ENCODE data around the gene GNAI3.

The GNAI3 gene

DNA sequence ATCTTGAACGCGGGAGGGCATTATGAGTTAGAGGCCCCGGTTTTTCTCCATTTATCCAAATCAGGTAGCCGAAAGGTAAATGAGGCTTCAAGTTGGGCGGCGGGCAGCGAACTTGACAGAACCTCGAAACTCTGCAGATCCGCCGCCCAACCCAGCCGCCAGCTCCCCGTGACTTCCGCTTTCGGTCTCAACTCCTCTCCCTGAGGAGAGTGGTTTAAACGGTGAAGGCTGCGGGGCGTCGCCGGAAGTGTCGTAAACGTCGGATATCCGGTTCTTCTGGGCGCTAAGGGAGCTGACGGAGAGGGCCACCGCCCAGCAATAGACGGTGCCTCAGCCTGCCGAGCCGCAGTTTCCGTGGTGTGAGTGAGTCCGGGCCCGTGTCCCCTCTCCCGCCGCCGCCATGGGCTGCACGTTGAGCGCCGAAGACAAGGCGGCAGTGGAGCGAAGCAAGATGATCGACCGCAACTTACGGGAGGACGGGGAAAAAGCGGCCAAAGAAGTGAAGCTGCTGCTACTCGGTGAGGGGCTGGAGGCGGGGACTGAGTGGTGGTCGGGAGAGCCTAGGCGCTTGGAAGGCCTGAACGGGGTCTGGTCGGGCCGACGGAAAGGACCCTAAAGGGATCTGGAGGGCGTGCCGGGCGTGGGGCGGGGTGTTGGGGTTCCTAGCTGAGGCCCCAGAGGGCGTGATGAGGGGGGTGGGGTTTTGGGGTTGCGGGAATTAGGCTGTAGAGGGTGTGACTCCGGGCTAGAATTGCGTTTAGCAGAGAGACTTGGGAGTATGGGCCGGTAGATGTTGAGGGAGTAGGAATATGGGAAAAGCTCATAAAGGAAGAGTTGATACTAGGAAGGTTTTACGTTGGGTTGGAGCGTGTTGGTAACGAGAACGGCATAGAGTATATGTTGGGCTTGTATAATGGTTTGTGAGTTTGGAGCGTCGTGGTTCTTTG, at the start of gene GNAI3:
TSS of gene GNAI3 (plus strand) at position 295 of the 947 bp plus-strand sequence. CDS start at position 401, 106 bp downstream.
- TF ChIP-seq, protein P1, sequence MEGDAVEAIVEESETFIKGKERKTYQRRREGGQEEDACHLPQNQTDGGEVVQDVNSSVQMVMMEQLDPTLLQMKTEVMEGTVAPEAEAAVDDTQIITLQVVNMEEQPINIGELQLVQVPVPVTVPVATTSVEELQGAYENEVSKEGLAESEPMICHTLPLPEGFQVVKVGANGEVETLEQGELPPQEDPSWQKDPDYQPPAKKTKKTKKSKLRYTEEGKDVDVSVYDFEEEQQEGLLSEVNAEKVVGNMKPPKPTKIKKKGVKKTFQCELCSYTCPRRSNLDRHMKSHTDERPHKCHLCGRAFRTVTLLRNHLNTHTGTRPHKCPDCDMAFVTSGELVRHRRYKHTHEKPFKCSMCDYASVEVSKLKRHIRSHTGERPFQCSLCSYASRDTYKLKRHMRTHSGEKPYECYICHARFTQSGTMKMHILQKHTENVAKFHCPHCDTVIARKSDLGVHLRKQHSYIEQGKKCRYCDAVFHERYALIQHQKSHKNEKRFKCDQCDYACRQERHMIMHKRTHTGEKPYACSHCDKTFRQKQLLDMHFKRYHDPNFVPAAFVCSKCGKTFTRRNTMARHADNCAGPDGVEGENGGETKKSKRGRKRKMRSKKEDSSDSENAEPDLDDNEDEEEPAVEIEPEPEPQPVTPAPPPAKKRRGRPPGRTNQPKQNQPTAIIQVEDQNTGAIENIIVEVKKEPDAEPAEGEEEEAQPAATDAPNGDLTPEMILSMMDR (conservative IDR thresholded peaks at IDR 0.05; ENCODE audit: low read depth, low read length) = no peak
- peak within 1 kb of the TSS; percentile 91 for H3K4me3 ChIP-seq (ENCODE audit: low read depth, low read length)
- peak; percentile 96 for DNase-seq (ENCODE audit: low read depth)

DNA sequence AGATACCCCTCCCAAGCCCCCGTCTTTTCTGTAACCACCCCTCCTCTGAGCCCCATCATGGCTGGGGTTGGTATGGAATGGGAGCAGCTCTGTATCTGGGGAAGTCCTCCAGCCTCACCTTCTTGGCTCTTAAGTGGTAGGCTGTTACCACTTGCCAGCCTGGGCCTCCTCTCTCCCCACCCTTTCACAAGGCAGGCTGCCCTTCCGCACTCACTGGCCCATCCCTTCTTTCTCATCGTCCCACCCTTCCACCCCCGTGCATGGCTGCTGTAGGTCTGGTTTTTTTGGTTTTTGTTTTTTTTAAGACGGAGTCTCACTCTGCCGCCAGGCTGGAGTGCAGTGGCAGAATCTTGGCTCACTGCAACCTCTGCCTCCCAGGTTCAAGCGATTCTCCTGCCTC, 49.3 kb upstream of the GNAI3 start:
- H3K4me3 ChIP-seq (ENCODE audit: low read depth, low read length) = no peak overlapping the region
- TF ChIP-seq, protein P1 (conservative IDR thresholded peaks at IDR 0.05; ENCODE audit: low read depth, low read length) = no peak
- no peak for DNase-seq (ENCODE audit: low read depth)

DNA sequence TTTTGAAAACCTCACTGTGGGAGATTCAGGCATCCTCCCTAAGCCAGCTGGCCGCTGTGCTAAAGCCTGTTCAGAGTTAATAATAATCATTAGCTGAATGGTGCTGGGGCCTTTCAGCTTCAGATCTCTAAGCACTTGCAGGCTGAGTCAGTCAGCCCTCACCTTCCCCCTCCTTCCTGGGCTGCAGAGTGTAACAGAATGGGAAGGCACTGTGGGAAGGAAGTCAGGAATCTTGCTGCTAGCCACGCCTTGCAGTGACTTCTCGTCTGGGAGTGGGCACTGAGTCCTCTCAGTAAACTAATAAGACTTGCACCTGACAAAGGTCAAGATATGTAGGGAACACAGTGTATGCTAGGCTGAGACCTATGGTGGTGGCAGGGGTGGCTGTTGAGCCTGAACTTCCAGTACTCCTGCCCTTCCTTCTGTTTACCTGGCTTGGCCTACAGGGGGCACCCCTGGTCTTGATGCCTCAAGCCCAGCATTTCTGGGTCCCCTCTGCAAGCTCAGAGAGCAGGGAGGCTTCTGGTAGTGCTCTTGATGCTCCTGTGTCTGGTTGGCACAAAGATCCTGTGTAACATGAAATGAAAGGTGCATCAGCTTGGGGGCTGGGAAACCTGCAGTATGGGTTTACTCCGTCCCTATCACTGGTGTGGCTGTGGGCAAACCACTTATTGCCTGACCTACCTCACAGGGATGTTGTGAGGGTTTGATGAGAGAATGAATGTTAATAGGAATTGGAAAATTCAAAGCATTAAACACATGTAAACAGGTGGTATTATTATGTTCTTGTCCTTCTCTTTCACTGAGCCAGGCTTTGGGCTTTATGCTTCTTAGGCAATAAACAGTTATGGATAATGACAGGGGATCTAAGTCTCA, 48.5 kb upstream of the GNAI3 start:
- TF ChIP-seq, protein P1 (conservative IDR thresholded peaks at IDR 0.05; ENCODE audit: low read depth, low read length) = peak; percentile 69
- peak; percentile 51 for DNase-seq (ENCODE audit: low read depth)
- no peak overlapping the region for H3K4me3 ChIP-seq (ENCODE audit: low read depth, low read length)

DNA sequence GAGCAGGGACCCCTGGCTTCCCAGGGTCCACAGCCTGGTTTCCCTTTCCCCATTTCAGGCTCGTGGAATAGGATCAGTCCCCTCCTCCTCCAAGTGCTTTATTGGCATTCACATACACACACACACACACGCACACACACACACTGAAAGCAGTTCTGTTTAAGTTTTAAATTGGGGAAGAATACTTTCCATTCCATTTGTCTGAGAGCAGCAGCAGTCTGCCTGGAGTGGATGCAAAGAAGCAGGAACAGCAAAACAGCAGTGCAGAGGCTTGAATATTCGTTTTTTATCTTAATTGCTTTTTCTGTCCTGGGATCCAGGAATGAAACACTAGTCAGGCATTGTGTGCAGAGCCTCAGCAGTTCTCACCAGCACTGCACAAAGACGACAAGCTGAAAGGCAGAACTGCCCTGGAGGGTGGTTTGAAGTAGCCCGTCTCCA, 47.5 kb upstream of the GNAI3 start:
- DNase-seq (ENCODE audit: low read depth) = peak; percentile 75
- TF ChIP-seq, protein P1 (conservative IDR thresholded peaks at IDR 0.05; ENCODE audit: low read depth, low read length) = no peak
- H3K4me3 ChIP-seq (ENCODE audit: low read depth, low read length) = no peak overlapping the region

DNA sequence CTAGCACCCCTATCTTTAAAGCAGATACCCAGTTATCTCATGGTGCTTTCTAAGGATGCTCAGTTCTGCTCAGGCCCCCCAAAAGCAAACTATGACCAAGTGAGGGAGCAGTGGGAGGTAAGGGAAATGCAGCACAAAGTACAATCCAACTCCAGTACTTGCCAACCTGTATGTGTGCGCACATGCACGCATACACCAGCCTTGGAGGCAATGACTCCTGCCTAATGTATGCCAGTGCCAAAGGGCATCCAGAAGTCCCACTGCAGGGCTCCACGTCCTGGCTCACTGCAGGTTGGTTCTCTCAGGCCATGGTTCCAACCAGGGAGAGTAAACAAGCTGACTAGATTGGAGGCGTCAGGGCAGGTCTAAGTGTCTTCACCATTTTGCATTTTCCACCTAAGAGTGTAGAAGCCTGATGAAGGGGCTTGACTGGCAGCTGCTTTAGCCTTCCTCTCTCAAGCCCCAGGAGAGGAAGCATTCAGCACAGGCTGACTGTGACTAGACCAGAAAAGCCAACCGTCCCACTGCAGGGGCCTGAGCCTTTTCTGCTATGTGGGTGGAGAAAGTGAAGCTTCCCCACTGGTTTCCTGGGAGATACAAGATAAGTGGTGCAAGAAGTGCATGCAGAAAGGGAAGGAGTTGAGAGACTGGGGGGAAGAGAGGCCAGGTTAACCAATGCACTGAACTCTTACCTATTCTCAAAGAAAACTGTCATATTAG, 46.6 kb upstream of the GNAI3 start:
- no peak overlapping the region for H3K4me3 ChIP-seq (ENCODE audit: low read depth, low read length)
- TF ChIP-seq, protein P1 (conservative IDR thresholded peaks at IDR 0.05; ENCODE audit: low read depth, low read length) = no peak
- DNase-seq (ENCODE audit: low read depth) = no peak

DNA sequence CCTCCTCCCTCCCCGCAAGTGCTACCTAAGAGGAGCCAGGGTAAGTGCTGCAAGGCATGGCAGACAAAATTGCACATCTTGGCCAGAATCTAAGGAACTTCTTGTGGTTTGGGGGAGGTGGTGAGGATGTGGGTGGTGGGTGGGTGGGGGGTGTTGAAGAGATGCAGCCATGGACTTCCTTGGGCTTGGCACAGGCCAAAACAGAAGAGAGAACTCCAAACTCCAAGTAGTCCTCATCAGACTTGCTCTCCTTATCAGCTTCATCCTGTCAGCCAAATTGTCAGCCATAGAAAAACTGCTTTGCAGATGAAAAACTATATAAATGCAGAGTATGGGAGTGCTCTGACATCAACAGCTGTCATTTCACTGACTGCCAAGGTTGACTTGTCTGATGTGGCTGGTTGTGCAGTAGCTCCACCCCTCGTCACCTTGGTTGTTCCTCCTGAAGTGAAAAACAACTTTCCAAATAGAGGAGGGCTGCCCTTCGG, 46.0 kb upstream of the GNAI3 start:
- TF ChIP-seq, protein P1 (conservative IDR thresholded peaks at IDR 0.05; ENCODE audit: low read depth, low read length) = no peak
- H3K4me3 ChIP-seq (ENCODE audit: low read depth, low read length) = no peak overlapping the region
- DNase-seq (ENCODE audit: low read depth) = no peak
